OCI-LY1 (cell line): Measurements from ENCODE around the gene SRI.

Experiments
- EZH2 ChIP-seq: fragments of 200-600 bp; sonication (generic), shearing (Covaris generic); IDR thresholded peaks from 2 replicates; pipeline ENCODE4 v1.8.0; 2017; ENCODE audit warnings: borderline replicate concordance, mixed run types, mild to moderate bottlenecking, antibody characterized with exemption, low read length, moderate library complexity, mixed read lengths
- TF ChIP-seq, protein P1 (sequence below): fragments of 200-600 bp; sonication (generic), shearing (Covaris generic); IDR thresholded peaks from 2 replicates; pipeline ENCODE4 v1.5.1; 2017; ENCODE audit warnings: mild to moderate bottlenecking, antibody characterized with exemption, low read length, moderate library complexity, mixed read lengths

- TF ChIP-seq, protein P1, sequence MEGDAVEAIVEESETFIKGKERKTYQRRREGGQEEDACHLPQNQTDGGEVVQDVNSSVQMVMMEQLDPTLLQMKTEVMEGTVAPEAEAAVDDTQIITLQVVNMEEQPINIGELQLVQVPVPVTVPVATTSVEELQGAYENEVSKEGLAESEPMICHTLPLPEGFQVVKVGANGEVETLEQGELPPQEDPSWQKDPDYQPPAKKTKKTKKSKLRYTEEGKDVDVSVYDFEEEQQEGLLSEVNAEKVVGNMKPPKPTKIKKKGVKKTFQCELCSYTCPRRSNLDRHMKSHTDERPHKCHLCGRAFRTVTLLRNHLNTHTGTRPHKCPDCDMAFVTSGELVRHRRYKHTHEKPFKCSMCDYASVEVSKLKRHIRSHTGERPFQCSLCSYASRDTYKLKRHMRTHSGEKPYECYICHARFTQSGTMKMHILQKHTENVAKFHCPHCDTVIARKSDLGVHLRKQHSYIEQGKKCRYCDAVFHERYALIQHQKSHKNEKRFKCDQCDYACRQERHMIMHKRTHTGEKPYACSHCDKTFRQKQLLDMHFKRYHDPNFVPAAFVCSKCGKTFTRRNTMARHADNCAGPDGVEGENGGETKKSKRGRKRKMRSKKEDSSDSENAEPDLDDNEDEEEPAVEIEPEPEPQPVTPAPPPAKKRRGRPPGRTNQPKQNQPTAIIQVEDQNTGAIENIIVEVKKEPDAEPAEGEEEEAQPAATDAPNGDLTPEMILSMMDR = no peak
- no peak for TF ChIP-seq EZH2
Observed at GRCh38 chr7:88184848-88185304, 35.0 kb downstream of the SRI start.
